ENCODE results near the gene KNOP1.

DNA sequence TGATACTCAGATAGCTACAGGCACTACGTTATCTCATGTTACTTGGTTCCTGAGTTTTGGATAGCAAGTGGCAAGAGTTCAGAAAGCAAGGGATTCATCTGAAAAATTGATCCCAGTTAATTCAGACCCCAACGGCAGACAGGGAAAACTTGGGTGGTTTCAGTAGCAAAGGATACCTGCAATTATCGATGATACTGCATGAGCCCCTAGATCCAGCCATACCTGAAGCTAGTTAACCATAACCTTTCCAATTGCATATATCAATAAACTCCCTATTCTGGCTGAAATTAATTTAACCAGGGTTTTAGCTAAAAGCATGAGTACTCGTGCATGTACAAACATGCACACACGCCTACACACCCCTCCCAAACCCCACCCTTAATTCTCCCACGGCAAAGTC, 4.3 kb downstream of the KNOP1 start:
- TF ChIP-seq, protein P1, sequence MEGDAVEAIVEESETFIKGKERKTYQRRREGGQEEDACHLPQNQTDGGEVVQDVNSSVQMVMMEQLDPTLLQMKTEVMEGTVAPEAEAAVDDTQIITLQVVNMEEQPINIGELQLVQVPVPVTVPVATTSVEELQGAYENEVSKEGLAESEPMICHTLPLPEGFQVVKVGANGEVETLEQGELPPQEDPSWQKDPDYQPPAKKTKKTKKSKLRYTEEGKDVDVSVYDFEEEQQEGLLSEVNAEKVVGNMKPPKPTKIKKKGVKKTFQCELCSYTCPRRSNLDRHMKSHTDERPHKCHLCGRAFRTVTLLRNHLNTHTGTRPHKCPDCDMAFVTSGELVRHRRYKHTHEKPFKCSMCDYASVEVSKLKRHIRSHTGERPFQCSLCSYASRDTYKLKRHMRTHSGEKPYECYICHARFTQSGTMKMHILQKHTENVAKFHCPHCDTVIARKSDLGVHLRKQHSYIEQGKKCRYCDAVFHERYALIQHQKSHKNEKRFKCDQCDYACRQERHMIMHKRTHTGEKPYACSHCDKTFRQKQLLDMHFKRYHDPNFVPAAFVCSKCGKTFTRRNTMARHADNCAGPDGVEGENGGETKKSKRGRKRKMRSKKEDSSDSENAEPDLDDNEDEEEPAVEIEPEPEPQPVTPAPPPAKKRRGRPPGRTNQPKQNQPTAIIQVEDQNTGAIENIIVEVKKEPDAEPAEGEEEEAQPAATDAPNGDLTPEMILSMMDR (conservative IDR thresholded peaks at IDR 0.05), result no peak
- no peak for TF ChIP-seq EZH2 (IDR thresholded peaks at IDR 0.05; ENCODE audit: low read depth)
